WTC11 (cell line): ENCODE measurements around the gene RPS6KA2. TPM values are rescaled to one million over a fixed set of nuclear protein-coding genes. Genes with fewer than 3 reads are reported as not detected.
A peak's percentile ranks its signal among the peaks of the same experiment; 100 is the strongest.

Experiments
- ATAC-seq: fragments of 200-7000 bp; cut with Tn5 transposase; 2 replicates; pipeline ENCODE4 v1.10.0; 2021; ENCODE audit warnings: mild to moderate bottlenecking, moderate library complexity
- CTCF ChIA-PET: fragments of 300-600 bp; sonication (Branson Sonifier 250); formaldehyde crosslinking; loops from one replicate; lab custom pipeline; 2021; ENCODE audit warnings: antibody characterized with exemption; lab: Charles Lee
- POLR2A ChIA-PET: fragments of 350-600 bp; sonication (Branson Sonifier 250); formaldehyde crosslinking; loops from one replicate; lab custom pipeline; 2021; ENCODE audit warnings: antibody characterized with exemption; lab: Charles Lee
- DNase-seq: peaks from one replicate; pipeline ENCODE4 v3.0.0; 2021; ENCODE audit warnings: low spot score
- H3K27ac Mint-ChIP-seq: 2 replicates; pipeline ENCODE4 v1.8.0; 2021; ENCODE audit warnings: mixed read lengths
- H3K27me3 Mint-ChIP-seq: 2 replicates; pipeline ENCODE4 v1.8.0; 2021; ENCODE audit warnings: low read depth, mild to moderate bottlenecking, moderate library complexity, mixed read lengths
- H3K36me3 Mint-ChIP-seq: 2 replicates; pipeline ENCODE4 v1.8.0; 2021; ENCODE audit warnings: mixed read lengths
- H3K4me1 Mint-ChIP-seq: 2 replicates; pipeline ENCODE4 v1.8.0; 2022; ENCODE audit warnings: mixed read lengths
- H3K4me3 Mint-ChIP-seq: 2 replicates; pipeline ENCODE4 v1.8.0; 2021; ENCODE audit warnings: mild to moderate bottlenecking, moderate library complexity, mixed read lengths
- H3K9me3 Mint-ChIP-seq: 2 replicates; pipeline ENCODE4 v1.8.0; 2021; ENCODE audit warnings: mixed read lengths
- EMX1 ChIP-seq: fragments of 250-450 bp; sonication (Bioruptor Pico); IDR thresholded peaks from 2 replicates; pipeline ENCODE4 v1.8.0; 2021; ENCODE audit warnings: mild to moderate bottlenecking
- FOXK1 ChIP-seq: sonication (generic); formaldehyde crosslinking; IDR thresholded peaks from 2 replicates; pipeline ENCODE4 v1.8.0; 2022; ENCODE audit warnings: mild to moderate bottlenecking, moderate library complexity, missing genetic modification reagents
- JAZF1 ChIP-seq: fragments of 250-450 bp; sonication (Bioruptor Pico); IDR thresholded peaks from 2 replicates; pipeline ENCODE4 v1.9.0; 2021; ENCODE audit warnings: moderate library complexity, mild to moderate bottlenecking, inconsistent platforms
- MAX ChIP-seq: sonication (generic); formaldehyde crosslinking; IDR thresholded peaks from 2 replicates; pipeline ENCODE4 v1.8.0; 2022; ENCODE audit warnings: mild to moderate bottlenecking, missing genetic modification reagents
- MXD4 ChIP-seq: fragments of 250-450 bp; sonication (Bioruptor Pico); IDR thresholded peaks from 2 replicates; pipeline ENCODE4 v1.8.0; 2021; ENCODE audit warnings: mild to moderate bottlenecking, moderate library complexity, borderline replicate concordance
- MYBL2 ChIP-seq: sonication (generic); formaldehyde crosslinking; IDR thresholded peaks from 2 replicates; pipeline ENCODE4 v1.8.1; 2023; ENCODE audit warnings: mild to moderate bottlenecking, moderate library complexity, missing genetic modification reagents
- NFATC4 ChIP-seq: fragments of 250-450 bp; sonication (Bioruptor Pico); IDR thresholded peaks from 2 replicates; pipeline ENCODE4 v1.9.0; 2021; ENCODE audit warnings: mild to moderate bottlenecking
- NFYB ChIP-seq: sonication (generic); formaldehyde crosslinking; conservative IDR thresholded peaks from 2 replicates; pipeline ENCODE4 v1.8.0; 2022; ENCODE audit warnings: low read depth, missing genetic modification reagents
- NR3C1 ChIP-seq: sonication (generic); formaldehyde crosslinking; conservative IDR thresholded peaks from 2 replicates; pipeline ENCODE4 v1.8.1; 2023; ENCODE audit warnings: low read depth, mild to moderate bottlenecking, missing genetic modification reagents
- PREB ChIP-seq: sonication (generic); formaldehyde crosslinking; IDR thresholded peaks from 2 replicates; pipeline ENCODE4 v1.8.1; 2022; ENCODE audit warnings: mild to moderate bottlenecking, missing genetic modification reagents, moderate library complexity, borderline replicate concordance
- RORB ChIP-seq: fragments of 250-450 bp; sonication (Bioruptor Pico); IDR thresholded peaks from 2 replicates; pipeline ENCODE4 v1.9.0; 2021; ENCODE audit warnings: mild to moderate bottlenecking
- SP1 ChIP-seq: sonication (generic); formaldehyde crosslinking; conservative IDR thresholded peaks from 2 replicates; pipeline ENCODE4 v1.8.1; 2022; ENCODE audit warnings: missing genetic modification reagents
- TEAD1 ChIP-seq: sonication (generic); formaldehyde crosslinking; IDR thresholded peaks from 2 replicates; pipeline ENCODE4 v1.8.0; 2022; ENCODE audit warnings: mild to moderate bottlenecking, missing genetic modification reagents
- TEAD4 ChIP-seq: sonication (generic); formaldehyde crosslinking; IDR thresholded peaks from 2 replicates; pipeline ENCODE4 v1.8.0; 2022; ENCODE audit warnings: mild to moderate bottlenecking, missing genetic modification reagents
- ZBTB21 ChIP-seq: sonication (generic); formaldehyde crosslinking; IDR thresholded peaks from 2 replicates; pipeline ENCODE4 v1.8.1; 2023; ENCODE audit warnings: mild to moderate bottlenecking, missing genetic modification reagents, borderline replicate concordance
- ZNF121 ChIP-seq: sonication (generic); formaldehyde crosslinking; IDR thresholded peaks from 2 replicates; pipeline ENCODE4 v1.8.0; 2023; ENCODE audit warnings: missing genetic modification reagents
- ZNF263 ChIP-seq: sonication (generic); formaldehyde crosslinking; IDR thresholded peaks from 2 replicates; pipeline ENCODE4 v1.8.1; 2022; ENCODE audit warnings: low read depth, mild to moderate bottlenecking, moderate library complexity, missing genetic modification reagents
- ZNF532 ChIP-seq: fragments of 250-450 bp; sonication (Bioruptor Pico); IDR thresholded peaks from 2 replicates; pipeline ENCODE4 v1.9.0; 2021; ENCODE audit warnings: mild to moderate bottlenecking, borderline replicate concordance
- total RNA-seq: library from RNA; stranded (reverse); gene quantifications from 3 replicates; pipeline ENCODE4 v1.2.3, GENCODE V29; 2021
- TF ChIP-seq, protein P1 (sequence below): sonication (generic); formaldehyde crosslinking; IDR thresholded peaks from 2 replicates; pipeline ENCODE4 v1.8.1; 2023; ENCODE audit warnings: mild to moderate bottlenecking, missing genetic modification reagents
- TF ChIP-seq, protein P2 (sequence below): sonication (generic); formaldehyde crosslinking; IDR thresholded peaks from 2 replicates; pipeline ENCODE4 v1.8.1; 2022; ENCODE audit warnings: low read depth, missing genetic modification reagents, borderline replicate concordance

Gene RPS6KA2
- total RNA-seq, 1 experiment from 2014 or later: 24.2 TPM

DNA sequence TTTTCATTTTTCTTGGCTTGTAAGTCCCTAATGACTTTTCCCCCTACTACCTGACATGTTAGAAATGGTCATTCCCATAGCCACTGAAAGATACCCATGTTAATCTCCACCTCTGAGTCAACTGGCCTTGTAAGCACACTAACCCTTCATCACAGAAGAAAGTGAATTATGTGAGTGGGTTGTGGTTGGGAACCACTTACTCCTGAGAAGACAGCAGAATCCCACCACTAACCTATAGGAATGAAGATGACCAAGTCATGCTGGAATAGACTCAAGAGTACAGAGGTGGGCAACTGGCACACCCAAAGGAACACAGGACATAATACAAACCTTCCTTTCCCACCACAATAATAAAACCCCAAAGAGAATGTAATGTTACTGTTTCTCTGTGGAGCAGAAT, 70.7 kb downstream of the RPS6KA2 start:
- H3K4me3 Mint-ChIP-seq: no peak overlapping the region
- peaks cover 5% of the 10 kb centered on the region for H3K9me3 Mint-ChIP-seq
- DNase-seq: no peak
- ChIA-PET CTCF (no interaction called here), POLR2A (interaction anchor here (0.5 to 1.6 kb wide), 2 partner anchors 17 to 51 kb away, joined by 3 read pairs; no protein-coding TSS in a partner anchor)
- TF ChIP-seq RORB (CRISPR knock-in tag) (no peak), ZNF121 (CRISPR knock-in tag) (no peak), TEAD1 (CRISPR knock-in tag) (no peak), SP1 (CRISPR knock-in tag) (no peak)
- TF ChIP-seq, protein P1, sequence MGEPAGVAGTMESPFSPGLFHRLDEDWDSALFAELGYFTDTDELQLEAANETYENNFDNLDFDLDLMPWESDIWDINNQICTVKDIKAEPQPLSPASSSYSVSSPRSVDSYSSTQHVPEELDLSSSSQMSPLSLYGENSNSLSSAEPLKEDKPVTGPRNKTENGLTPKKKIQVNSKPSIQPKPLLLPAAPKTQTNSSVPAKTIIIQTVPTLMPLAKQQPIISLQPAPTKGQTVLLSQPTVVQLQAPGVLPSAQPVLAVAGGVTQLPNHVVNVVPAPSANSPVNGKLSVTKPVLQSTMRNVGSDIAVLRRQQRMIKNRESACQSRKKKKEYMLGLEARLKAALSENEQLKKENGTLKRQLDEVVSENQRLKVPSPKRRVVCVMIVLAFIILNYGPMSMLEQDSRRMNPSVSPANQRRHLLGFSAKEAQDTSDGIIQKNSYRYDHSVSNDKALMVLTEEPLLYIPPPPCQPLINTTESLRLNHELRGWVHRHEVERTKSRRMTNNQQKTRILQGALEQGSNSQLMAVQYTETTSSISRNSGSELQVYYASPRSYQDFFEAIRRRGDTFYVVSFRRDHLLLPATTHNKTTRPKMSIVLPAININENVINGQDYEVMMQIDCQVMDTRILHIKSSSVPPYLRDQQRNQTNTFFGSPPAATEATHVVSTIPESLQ (CRISPR knock-in tag): no peak
- peak overlapping the region; percentile 10; the same call in 1 of the 2 replicates for H3K27ac Mint-ChIP-seq
- peaks cover 67% of the 10 kb centered on the region for H3K4me1 Mint-ChIP-seq
- ATAC-seq: no peak
- H3K36me3 Mint-ChIP-seq: no peaks in the 10 kb centered on the region
- no peaks in the 10 kb centered on the region for H3K27me3 Mint-ChIP-seq

DNA sequence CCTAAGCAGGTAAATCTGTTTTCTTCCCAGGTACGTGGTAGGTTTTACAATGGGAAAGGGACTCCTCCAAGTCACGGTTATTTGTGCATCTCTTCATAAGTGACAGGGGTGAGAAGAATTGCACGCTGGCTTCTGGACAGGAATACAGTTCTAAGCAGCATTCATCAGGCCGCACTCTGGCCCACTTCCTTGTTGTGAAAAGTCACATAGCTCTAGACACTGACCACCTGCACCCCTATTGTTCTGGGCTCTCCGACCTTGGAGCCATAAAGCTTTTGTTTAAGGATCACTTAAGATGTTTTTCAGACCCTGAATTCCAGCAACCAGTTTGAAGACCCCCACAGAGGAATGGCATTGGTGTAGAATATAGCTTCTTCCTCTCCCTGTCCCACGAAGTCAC, 72.0 kb downstream of the RPS6KA2 start:
- Mint-ChIP-seq H3K9me3 (peaks cover 5% of the 10 kb centered on the region), H3K4me1 (peaks cover 61% of the 10 kb centered on the region), H3K36me3 (no peaks in the 10 kb centered on the region), H3K27ac (peak overlapping the region; percentile 24; the same call in 1 of the 2 replicates), H3K27me3 (no peaks in the 10 kb centered on the region), H3K4me3 (no peak overlapping the region)
- POLR2A ChIA-PET: interaction anchor here (1.6 kb wide), 1 partner anchor 19 kb away, joined by 3 read pairs; no protein-coding TSS in a partner anchor
- DNase-seq: no peak
- no peak for TF ChIP-seq RORB (CRISPR knock-in tag)
- TF ChIP-seq FOXK1 (CRISPR knock-in tag): no peak
- ATAC-seq: 0 out of 2 replicates have a peak, but pooled peaks have one; percentile 14
- CTCF ChIA-PET: interaction anchor here (1.0 kb wide), 1 partner anchor 156 kb away, joined by 3 read pairs; no protein-coding TSS in a partner anchor

DNA sequence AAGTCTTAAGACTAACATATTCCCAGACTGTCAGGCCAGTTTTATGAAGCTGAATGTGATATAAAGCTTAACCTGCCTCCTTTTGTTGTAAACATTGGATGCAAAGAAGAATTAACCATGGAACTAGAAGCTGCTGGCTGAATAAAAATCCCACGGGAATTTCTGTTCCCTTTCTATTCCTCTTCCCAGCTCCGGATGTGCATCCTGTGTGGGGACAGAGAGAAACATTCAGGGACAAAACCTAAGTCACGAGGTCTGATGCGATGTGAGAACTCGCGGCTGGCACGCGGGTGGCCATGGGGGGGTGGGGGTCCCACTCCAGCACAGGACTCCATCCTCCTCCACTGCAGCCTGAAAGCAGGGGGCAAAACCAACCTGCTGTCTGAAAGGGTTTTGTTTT, 72.7 kb downstream of the RPS6KA2 start:
- Mint-ChIP-seq H3K27ac (no peak overlapping the region), H3K4me1 (peaks cover 62% of the 10 kb centered on the region), H3K9me3 (no peaks in the 10 kb centered on the region), H3K36me3 (no peaks in the 10 kb centered on the region), H3K4me3 (no peak overlapping the region), H3K27me3 (no peaks in the 10 kb centered on the region)
- no peak for ATAC-seq
- ChIA-PET CTCF (interaction anchor here (1.0 to 1.7 kb wide), 2 partner anchors 10 to 155 kb away, joined by 3 read pairs; no protein-coding TSS in a partner anchor), POLR2A (no interaction called here)
- TF ChIP-seq NFYB (no peak), ZNF263 (CRISPR knock-in tag) (no peak), MAX (CRISPR knock-in tag) (no peak), TEAD1 (CRISPR knock-in tag) (no peak), ZBTB21 (CRISPR knock-in tag) (no peak), TEAD4 (CRISPR knock-in tag) (no peak), MYBL2 (CRISPR knock-in tag) (no peak), EMX1 (no peak), ZNF532 (CRISPR knock-in tag) (no peak), NR3C1 (CRISPR knock-in tag) (no peak), JAZF1 (CRISPR knock-in tag) (no peak), PREB (CRISPR knock-in tag) (no peak), NFATC4 (CRISPR knock-in tag) (no peak), MXD4 (CRISPR knock-in tag) (no peak)
- TF ChIP-seq, protein P2, sequence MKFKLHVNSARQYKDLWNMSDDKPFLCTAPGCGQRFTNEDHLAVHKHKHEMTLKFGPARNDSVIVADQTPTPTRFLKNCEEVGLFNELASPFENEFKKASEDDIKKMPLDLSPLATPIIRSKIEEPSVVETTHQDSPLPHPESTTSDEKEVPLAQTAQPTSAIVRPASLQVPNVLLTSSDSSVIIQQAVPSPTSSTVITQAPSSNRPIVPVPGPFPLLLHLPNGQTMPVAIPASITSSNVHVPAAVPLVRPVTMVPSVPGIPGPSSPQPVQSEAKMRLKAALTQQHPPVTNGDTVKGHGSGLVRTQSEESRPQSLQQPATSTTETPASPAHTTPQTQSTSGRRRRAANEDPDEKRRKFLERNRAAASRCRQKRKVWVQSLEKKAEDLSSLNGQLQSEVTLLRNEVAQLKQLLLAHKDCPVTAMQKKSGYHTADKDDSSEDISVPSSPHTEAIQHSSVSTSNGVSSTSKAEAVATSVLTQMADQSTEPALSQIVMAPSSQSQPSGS (CRISPR knock-in tag): no peak
- no peak for DNase-seq
